ENCODE data around the gene RGS9.
A peak's percentile ranks its signal among the peaks of the same experiment; 100 is the strongest.

RGS9 gene

DNA sequence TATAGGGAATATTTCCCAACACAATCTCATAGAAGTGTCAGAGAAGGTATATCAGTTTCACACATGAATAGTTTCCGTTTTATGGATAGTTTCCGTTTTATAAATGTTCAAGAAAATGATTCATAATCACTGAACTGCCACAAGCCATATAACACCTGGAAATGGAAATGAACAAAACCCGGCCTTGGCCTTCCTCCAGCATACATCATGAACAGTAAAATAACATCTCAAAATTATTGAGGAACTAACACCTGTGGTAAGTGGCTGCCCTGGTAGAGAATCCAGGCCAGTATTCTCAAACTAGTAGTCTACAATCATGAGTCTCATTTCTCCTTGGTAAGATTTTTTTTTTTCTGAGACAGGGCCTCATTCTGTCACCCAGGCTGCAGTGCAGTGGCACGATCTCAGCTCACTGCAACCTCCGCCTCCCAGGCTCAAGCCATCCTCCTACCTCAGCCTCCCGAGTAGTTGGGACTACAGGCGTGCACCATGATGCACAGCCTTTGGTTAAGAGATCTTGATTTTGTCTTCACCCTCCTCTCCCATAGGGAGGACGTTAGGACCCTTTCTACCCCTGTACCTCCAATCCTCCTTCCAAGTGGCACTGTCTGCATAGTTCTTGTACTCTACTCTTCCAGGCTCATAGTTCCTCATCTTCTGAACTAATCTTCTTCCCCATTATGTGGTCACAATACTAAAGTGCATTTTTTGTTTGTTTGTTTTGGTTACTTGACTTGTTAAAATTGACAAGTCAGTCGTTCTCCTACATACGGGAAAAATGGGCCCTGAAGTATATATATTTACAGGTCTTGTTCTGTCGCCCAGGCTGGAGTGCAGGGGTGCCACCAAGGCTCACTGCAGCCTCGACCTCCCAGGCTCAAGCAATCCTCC lies 15.0 kb upstream of the RGS9 start:
- H3K4me1 ChIP-seq (ENCODE audit: control insufficient read depth, insufficient read depth, low read length), result no peaks in the 10 kb centered on the region
- H3K27me3 ChIP-seq (ENCODE audit: control insufficient read depth, insufficient read depth, low read length), result no peaks in the 10 kb centered on the region
- H3K36me3 ChIP-seq (ENCODE audit: control insufficient read depth, insufficient read depth, low read length), result no peaks in the 10 kb centered on the region
- H3K27ac ChIP-seq (ENCODE audit: low read depth, low read length), result no peak overlapping the region
- H3K9ac ChIP-seq (ENCODE audit: low read length), result no peak overlapping the region
- H3K4me3 ChIP-seq (ENCODE audit: low read length), result peak overlapping the region; percentile 33

DNA sequence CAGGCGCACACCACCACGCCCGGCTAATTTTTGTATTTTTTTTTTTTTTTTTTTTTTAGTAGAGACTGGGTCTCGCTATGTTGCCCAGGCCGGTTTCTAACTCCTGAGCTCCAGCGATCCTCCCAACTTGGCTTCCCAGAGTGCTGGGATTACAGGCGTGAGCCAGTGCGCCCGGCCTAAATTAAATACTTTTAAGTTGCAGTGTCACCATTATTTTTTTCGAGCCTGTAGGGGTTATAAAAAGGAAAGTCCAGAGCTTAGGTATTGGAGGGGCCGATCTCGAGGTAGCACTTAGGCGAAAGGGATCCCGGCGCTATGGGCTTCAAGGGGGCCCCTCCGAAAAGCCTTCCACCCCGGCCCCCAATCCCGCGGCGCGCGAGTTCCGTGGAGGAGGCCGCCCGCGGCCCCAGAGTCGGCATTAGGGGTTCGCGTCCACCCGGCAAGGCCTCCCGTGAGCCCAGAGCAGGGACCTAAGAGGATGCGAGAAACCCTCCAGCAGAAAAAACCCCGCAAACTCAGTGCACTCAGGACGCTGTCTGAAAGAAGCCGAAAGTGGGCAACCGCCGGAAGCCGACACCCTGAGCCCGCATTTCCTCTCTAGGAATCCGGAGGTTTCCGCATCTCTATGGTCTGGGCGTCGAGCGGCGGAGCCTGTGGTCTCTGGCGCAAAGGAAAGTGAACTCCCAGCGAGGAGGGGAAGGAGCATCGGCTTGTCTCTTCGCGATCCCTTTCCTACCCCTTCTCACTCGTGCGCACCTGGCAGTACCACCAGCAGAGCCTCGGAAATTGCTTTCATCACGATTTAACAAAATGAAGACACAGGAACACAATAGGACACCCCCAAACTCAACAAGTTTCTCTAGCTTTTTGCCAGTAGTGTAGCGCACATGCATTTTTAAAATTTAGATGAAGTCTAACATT lies 14.1 kb upstream of the RGS9 start:
- Histone ChIP-seq H3K4me3 (ENCODE audit: low read length) (peak overlapping the region; percentile 59), H3K27ac (ENCODE audit: low read depth, low read length) (peak overlapping the region; percentile 82), H3K9ac (ENCODE audit: low read length) (peak overlapping the region; percentile 80), H3K36me3 (ENCODE audit: control insufficient read depth, insufficient read depth, low read length) (no peaks in the 10 kb centered on the region), H3K27me3 (ENCODE audit: control insufficient read depth, insufficient read depth, low read length) (no peaks in the 10 kb centered on the region), H3K4me1 (ENCODE audit: control insufficient read depth, insufficient read depth, low read length) (no peaks in the 10 kb centered on the region)

DNA sequence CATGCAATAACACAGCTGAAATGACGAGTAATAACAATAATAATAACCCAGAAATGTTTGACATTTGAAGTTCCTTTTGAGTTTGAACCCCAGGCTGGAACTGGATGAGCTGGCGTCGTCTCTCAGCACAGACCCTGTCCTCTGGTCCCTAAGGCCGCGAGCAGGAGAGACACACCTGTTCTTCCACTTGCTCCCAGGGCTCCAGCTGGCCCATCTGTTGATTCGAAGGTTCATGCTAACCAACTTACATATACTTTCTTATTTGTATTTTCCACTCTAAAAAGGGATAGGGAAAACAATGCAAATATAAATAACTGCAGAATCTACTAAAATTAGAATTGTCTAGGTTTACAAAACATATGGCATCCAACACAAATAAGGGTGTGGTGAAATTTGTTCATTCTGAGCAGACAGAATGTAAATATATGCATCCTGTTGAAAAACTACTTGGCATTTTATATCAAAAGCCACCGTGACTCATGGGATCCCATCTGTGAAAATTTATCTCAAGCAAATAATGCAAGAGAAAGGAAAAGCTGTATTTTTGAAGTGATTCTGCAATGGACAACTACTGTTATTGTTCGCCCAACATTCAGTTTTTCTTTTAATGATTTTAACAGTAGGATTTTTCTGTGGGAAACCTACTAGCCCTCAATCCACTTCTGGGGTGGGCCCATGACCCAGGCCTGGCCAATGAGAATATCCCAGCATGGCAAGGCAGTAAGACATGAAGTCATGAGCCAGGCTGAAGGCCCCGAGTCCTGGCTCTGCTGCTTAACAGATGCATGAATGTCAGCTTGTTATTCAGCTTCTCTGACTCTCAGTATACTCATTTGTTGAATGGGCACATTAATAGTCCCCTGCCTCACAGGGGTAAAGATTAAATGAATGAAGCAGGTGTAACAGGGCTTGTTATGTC lies 13.2 kb upstream of the RGS9 start:
- peak overlapping the region; percentile 82 for H3K27ac ChIP-seq (ENCODE audit: low read depth, low read length)
- peak overlapping the region; percentile 59 for H3K4me3 ChIP-seq (ENCODE audit: low read length)
- no peaks in the 10 kb centered on the region for H3K27me3 ChIP-seq (ENCODE audit: control insufficient read depth, insufficient read depth, low read length)
- H3K4me1 ChIP-seq (ENCODE audit: control insufficient read depth, insufficient read depth, low read length), result no peaks in the 10 kb centered on the region
- no peaks in the 10 kb centered on the region for H3K36me3 ChIP-seq (ENCODE audit: control insufficient read depth, insufficient read depth, low read length)
- H3K9ac ChIP-seq (ENCODE audit: low read length), result no peak overlapping the region

DNA sequence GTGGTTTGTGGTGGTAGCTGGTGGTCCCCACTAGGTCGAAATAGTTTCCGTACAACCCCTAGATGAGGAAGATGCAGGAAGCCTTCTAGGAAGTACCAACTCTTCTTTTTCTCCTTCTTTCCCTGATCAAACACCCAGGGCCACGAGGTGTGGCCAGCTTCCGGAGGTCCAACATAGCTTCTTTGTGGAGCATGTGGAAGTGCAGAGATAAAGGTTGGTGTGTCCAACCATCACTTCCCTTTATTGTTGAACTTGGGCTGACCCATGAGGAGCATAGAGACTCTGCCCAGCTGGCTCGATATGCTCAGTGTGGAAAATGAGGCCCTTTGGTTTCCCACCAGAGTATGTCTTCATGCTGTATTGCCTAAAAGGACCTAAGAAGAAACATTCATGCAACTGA lies 6.3 kb upstream of the RGS9 start:
- Histone ChIP-seq H3K27ac (ENCODE audit: low read depth, low read length) (no peak overlapping the region), H3K36me3 (ENCODE audit: control insufficient read depth, insufficient read depth, low read length) (no peaks in the 10 kb centered on the region), H3K9ac (ENCODE audit: low read length) (no peak overlapping the region), H3K4me3 (ENCODE audit: low read length) (no peak overlapping the region), H3K27me3 (ENCODE audit: control insufficient read depth, insufficient read depth, low read length) (no peaks in the 10 kb centered on the region), H3K4me1 (ENCODE audit: control insufficient read depth, insufficient read depth, low read length) (no peaks in the 10 kb centered on the region)

DNA sequence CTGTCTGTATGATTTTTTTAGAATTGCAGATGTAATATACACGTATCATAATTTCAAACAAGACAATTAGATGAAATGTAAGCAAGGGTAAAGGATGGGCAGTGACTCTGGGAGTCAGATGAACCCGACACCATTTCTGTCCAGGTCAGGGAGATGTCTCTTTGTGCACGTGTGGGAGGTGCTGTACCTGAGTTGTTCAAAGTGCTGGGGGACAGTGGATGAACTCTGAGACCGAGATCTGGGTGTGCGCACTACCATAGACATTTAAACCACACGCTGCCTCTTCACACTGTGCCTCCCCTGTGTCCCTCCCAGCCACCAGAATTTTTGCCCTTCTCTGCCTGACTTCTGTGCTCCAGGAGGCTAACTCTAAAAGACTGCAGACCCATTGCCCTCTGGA lies 5.9 kb upstream of the RGS9 start:
- no peak overlapping the region for H3K27ac ChIP-seq (ENCODE audit: low read depth, low read length)
- no peaks in the 10 kb centered on the region for H3K4me1 ChIP-seq (ENCODE audit: control insufficient read depth, insufficient read depth, low read length)
- no peak overlapping the region for H3K4me3 ChIP-seq (ENCODE audit: low read length)
- no peaks in the 10 kb centered on the region for H3K27me3 ChIP-seq (ENCODE audit: control insufficient read depth, insufficient read depth, low read length)
- no peak overlapping the region for H3K9ac ChIP-seq (ENCODE audit: low read length)
- no peaks in the 10 kb centered on the region for H3K36me3 ChIP-seq (ENCODE audit: control insufficient read depth, insufficient read depth, low read length)

DNA sequence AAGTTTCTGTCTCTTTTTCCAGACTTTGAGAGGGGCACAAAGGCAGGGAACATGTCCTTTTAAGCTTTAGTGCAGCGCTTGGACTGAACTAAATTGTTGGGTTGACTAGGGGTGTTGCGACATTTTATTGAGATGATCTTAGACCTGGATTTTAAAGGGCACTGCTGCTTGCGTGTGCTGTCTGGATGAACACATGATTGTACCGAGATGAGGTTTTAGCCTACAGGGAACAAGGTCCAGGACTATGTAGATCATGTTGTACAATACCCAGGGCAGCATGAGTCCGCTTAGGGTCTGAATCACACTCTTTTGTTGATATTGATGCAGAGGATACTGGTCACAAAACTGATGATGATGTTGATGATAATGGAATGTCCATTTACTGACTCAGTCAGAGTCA lies 5.2 kb upstream of the RGS9 start:
- H3K4me3 ChIP-seq (ENCODE audit: low read length), result no peak overlapping the region
- H3K36me3 ChIP-seq (ENCODE audit: control insufficient read depth, insufficient read depth, low read length), result no peaks in the 10 kb centered on the region
- no peaks in the 10 kb centered on the region for H3K27me3 ChIP-seq (ENCODE audit: control insufficient read depth, insufficient read depth, low read length)
- H3K9ac ChIP-seq (ENCODE audit: low read length), result no peak overlapping the region
- no peak overlapping the region for H3K27ac ChIP-seq (ENCODE audit: low read depth, low read length)
- no peaks in the 10 kb centered on the region for H3K4me1 ChIP-seq (ENCODE audit: control insufficient read depth, insufficient read depth, low read length)

DNA sequence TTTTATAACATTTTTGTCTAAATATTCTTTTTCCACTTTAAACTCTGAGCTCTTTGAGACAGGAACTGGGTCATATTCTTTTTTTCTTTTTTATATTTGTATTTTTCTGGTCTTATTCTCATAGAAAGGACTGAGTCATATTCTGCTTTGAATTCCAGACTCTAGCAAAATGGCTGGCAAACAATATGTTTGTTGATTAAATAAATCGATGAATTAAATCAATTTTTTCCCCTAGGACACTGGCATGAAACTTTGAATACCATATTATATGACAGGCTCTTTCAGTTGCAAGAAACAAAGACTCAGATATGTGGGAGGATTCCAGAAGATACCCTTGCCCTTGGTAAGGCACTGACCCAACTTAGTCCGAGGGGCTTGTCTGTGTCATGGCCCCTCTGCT lies 3.1 kb upstream of the RGS9 start:
- H3K27ac ChIP-seq (ENCODE audit: low read depth, low read length), result no peak overlapping the region
- no peak overlapping the region for H3K9ac ChIP-seq (ENCODE audit: low read length)
- H3K36me3 ChIP-seq (ENCODE audit: control insufficient read depth, insufficient read depth, low read length), result no peaks in the 10 kb centered on the region
- no peaks in the 10 kb centered on the region for H3K27me3 ChIP-seq (ENCODE audit: control insufficient read depth, insufficient read depth, low read length)
- H3K4me1 ChIP-seq (ENCODE audit: control insufficient read depth, insufficient read depth, low read length), result peaks cover 3% of the 10 kb centered on the region
- no peak overlapping the region for H3K4me3 ChIP-seq (ENCODE audit: low read length)

DNA sequence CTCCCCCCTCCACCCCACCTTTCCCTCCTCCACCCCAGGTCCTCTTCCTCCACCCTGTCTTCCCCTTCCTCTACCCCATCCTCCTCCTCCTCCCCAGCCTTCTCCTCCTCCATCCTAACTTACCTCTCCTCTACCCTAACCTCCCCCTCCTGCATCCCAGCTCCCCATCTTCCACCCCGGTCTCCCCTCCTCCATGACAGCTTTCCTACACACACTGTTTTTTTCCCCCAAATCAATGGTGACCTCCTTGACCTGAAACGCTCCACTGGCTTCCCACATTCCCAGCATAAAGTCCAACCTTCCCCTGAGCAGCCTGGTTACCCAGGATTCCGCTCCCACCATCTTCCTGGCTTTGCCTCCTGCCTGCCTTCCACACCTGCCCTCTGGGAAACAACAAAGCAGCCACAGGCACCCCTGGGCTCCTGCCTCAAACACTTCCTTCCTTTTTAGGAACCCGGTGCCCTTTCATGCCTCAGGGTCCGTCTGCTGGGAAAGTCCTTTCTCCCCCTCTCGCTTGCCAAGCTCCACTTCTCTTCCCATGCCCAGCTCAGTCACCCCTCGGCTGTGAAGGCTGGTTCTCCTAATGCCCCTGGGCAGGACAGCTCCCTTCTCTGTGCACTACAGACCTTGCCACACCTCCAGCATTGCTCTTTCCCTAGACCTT lies 2.1 kb downstream of the RGS9 start:
- Histone ChIP-seq H3K9ac (ENCODE audit: low read length) (no peak overlapping the region), H3K27me3 (ENCODE audit: control insufficient read depth, insufficient read depth, low read length) (no peaks in the 10 kb centered on the region), H3K4me3 (ENCODE audit: low read length) (no peak overlapping the region), H3K36me3 (ENCODE audit: control insufficient read depth, insufficient read depth, low read length) (no peaks in the 10 kb centered on the region), H3K4me1 (ENCODE audit: control insufficient read depth, insufficient read depth, low read length) (peaks cover 3% of the 10 kb centered on the region), H3K27ac (ENCODE audit: low read depth, low read length) (no peak overlapping the region)

DNA sequence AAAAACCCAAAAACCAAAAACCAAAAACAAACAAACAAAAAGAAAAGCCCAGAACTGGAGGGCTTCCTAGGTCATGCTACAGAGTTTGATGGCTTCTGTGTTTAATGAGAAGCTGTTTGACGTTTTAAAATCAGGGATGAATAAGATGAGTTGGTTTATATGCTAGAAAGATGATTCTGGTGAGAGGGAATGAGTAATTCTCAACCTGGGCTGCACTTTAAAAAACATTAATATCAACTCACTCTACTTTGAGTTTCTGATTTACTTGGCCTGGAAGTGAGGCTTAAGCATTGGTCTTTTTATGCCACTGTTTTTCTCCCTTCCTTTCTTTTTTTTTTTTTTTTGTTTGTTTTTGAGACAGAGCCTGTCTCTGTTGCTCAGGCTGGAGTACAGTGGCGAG lies 5.1 kb downstream of the RGS9 start:
- Histone ChIP-seq H3K36me3 (ENCODE audit: control insufficient read depth, insufficient read depth, low read length) (no peaks in the 10 kb centered on the region), H3K27ac (ENCODE audit: low read depth, low read length) (no peak overlapping the region), H3K4me3 (ENCODE audit: low read length) (no peak overlapping the region), H3K27me3 (ENCODE audit: control insufficient read depth, insufficient read depth, low read length) (no peaks in the 10 kb centered on the region), H3K9ac (ENCODE audit: low read length) (no peak overlapping the region), H3K4me1 (ENCODE audit: control insufficient read depth, insufficient read depth, low read length) (peaks cover 3% of the 10 kb centered on the region)

DNA sequence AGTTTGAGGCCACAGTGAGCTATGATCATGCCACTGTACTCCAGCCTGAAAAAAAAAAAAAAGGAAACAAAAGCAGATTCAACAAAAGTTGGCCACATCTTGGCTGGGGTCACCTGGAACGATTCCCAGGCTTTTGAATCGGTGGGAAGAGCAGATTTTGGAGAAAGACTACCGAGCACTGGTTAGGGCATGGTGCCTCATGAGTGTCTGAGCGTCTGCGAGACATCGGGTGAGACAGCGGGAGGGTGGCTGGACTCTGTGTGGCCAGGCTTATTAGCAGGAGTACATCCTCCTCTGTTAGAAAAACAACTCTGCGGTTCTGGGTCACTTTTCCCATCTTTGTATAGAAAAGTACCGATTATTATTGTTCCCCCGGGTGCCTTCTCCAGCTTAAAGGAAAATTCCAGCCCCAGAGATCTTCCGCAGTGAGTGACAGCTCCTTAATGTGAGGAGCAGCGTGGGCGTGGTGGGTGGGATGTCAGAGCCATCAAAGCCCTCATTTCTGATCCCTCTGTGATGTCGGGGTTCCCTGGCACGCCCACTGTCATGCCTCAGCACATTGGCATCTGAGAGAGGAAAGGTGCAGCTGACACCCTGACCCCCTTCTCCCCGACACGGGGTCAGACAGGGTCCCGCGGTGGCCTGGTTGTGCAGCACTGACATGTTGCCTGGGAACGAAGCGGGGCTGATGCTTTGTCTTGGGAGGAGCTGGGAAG lies 6.9 kb downstream of the RGS9 start:
- Histone ChIP-seq H3K4me3 (ENCODE audit: low read length) (no peak overlapping the region), H3K27me3 (ENCODE audit: control insufficient read depth, insufficient read depth, low read length) (no peaks in the 10 kb centered on the region), H3K9ac (ENCODE audit: low read length) (no peak overlapping the region), H3K4me1 (ENCODE audit: control insufficient read depth, insufficient read depth, low read length) (no peaks in the 10 kb centered on the region), H3K36me3 (ENCODE audit: control insufficient read depth, insufficient read depth, low read length) (no peaks in the 10 kb centered on the region), H3K27ac (ENCODE audit: low read depth, low read length) (no peak overlapping the region)

DNA sequence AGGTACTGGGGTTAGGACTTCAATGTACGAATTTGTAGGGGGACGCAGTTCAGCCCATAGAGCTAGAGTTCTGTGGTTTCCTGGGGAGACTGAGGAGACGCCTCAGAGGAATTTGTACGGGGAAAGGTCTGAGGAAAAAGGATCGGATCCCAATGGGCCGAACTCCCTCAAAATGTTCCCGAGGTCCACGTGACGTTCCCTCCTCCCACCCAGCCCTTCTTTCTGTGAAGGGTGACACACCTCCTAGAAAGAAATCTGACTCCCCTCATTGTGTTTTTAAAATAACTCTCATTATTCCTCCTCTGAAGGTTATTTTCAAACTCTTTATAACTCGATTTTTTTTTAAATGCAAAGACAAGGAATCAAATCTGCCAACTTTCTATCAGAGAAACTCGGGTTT lies 8.6 kb downstream of the RGS9 start:
- Histone ChIP-seq H3K4me1 (ENCODE audit: control insufficient read depth, insufficient read depth, low read length) (no peaks in the 10 kb centered on the region), H3K27ac (ENCODE audit: low read depth, low read length) (no peak overlapping the region), H3K4me3 (ENCODE audit: low read length) (no peak overlapping the region), H3K9ac (ENCODE audit: low read length) (no peak overlapping the region), H3K27me3 (ENCODE audit: control insufficient read depth, insufficient read depth, low read length) (no peaks in the 10 kb centered on the region), H3K36me3 (ENCODE audit: control insufficient read depth, insufficient read depth, low read length) (no peaks in the 10 kb centered on the region)

All from rectal smooth muscle tissue (tissue), 1 donor.